CD4-positive, alpha-beta T cell (primary cell): ENCODE data around the gene MUC6. TPM values are rescaled to one million over a fixed set of nuclear protein-coding genes. Genes with fewer than 3 reads are reported as not detected.

Source experiments
- ATAC-seq: fragments of 200-7000 bp; cut with Tn5 transposase; one replicate; pipeline ENCODE4 v1.10.0; 2022; ENCODE audit warnings: mild to moderate bottlenecking; ENCODE audit not compliant: poor library complexity
- CTCF ChIA-PET: fragments of 350-600 bp; sonication (Branson Sonifier 250); formaldehyde crosslinking; loops from one replicate; lab custom pipeline; 2021; ENCODE audit warnings: antibody characterized with exemption, inconsistent platforms; lab: Charles Lee
- POLR2A ChIA-PET: fragments of 350-600 bp; sonication (Branson Sonifier 250); formaldehyde crosslinking; loops from one replicate; lab custom pipeline; 2021; ENCODE audit warnings: antibody characterized with exemption, inconsistent platforms; lab: Charles Lee
- DNase-seq, 14 experiments: peaks; one replicate each; pipeline ENCODE4 v3.0.0-alpha.2; 2013 to 2020; ENCODE audit warnings: mixed read lengths in 2 of 14
- H3K27ac ChIP-seq, 2 donors: one replicate each; pipeline versions ENCODE4 v1.5.1 to v1.7.0; 2013; ENCODE audit warnings: low read length in 2 of 2, low read depth in 1 of 2, mild to moderate bottlenecking in 1 of 2
- H3K27me3 ChIP-seq, 2 experiments: 1 replicate in 1 of 2; 2 replicates in 1 of 2; pipeline versions ENCODE4 v1.6.1 to v1.7.0; 2013; ENCODE audit warnings: low read length in 2 of 2, control low read depth in 1 of 2, mild to moderate bottlenecking in 1 of 2, moderate library complexity in 1 of 2; ENCODE audit not compliant: insufficient read depth in 2 of 2, control insufficient read depth in 1 of 2
- H3K36me3 ChIP-seq: one replicate; pipeline ENCODE4 v1.6.1; 2013; ENCODE audit warnings: low read length, control low read depth; ENCODE audit not compliant: insufficient read depth
- H3K4me1 ChIP-seq: one replicate; pipeline ENCODE4 v1.6.1; 2013; ENCODE audit warnings: low read length, control low read depth; ENCODE audit not compliant: insufficient read depth
- H3K4me3 ChIP-seq: one replicate; pipeline ENCODE4 v1.5.1; 2013; ENCODE audit warnings: mild to moderate bottlenecking, low read length, moderate library complexity
- H3K9me3 ChIP-seq, 2 experiments: 1 replicate in 1 of 2; 2 replicates in 1 of 2; pipeline versions ENCODE4 v1.6.1 to v1.7.0; 2013; ENCODE audit warnings: low read length in 2 of 2, mild to moderate bottlenecking in 2 of 2, control low read depth in 1 of 2, moderate library complexity in 1 of 2; ENCODE audit not compliant: control insufficient read depth in 1 of 2, insufficient read depth in 1 of 2
- H3K27ac Mint-ChIP-seq: one replicate; pipeline ENCODE4 v1.8.0; 2020; ENCODE audit warnings: mixed read lengths
- H3K27me3 Mint-ChIP-seq: one replicate; pipeline ENCODE4 v1.8.0; 2021; ENCODE audit warnings: mixed read lengths
- H3K36me3 Mint-ChIP-seq: one replicate; pipeline ENCODE4 v1.8.0; 2021; ENCODE audit warnings: low read depth, mixed read lengths
- H3K4me1 Mint-ChIP-seq: one replicate; pipeline ENCODE4 v1.8.0; 2021; ENCODE audit warnings: low read depth, mixed read lengths
- H3K4me3 Mint-ChIP-seq: one replicate; pipeline ENCODE4 v1.8.0; 2020; ENCODE audit warnings: mild to moderate bottlenecking, mixed read lengths
- H3K9me3 Mint-ChIP-seq: one replicate; pipeline ENCODE4 v1.8.0; 2020; ENCODE audit warnings: mixed read lengths
- intact Hi-C, 2 experiments: fragments of 100-400 bp; cut with DNase I in 1 of 2; cut with micrococcal nuclease in 1 of 2; formaldehyde crosslinking; loops; one replicate each; pipeline versions ENCODE4 v1.15.1 to v1.9.0; 2023 to 2025; cut with DNase I, micrococcal nuclease
- total RNA-seq, 174 experiments: library from RNA in 2 of 174; stranded (reverse) in 2 of 174; gene quantifications; one replicate each; pipeline ENCODE4 v1.2.3 and lab custom pipeline; 2021 to 2026
- TF ChIP-seq, protein P1 (sequence below): fragments of 200-600 bp; IDR thresholded peaks from one replicate; pipeline ENCODE4 v1.8.0; 2022; ENCODE audit warnings: antibody characterized with exemption, mild to moderate bottlenecking

Gene MUC6
- total RNA-seq, 2 experiments from 2014 or later, result not detected

DNA sequence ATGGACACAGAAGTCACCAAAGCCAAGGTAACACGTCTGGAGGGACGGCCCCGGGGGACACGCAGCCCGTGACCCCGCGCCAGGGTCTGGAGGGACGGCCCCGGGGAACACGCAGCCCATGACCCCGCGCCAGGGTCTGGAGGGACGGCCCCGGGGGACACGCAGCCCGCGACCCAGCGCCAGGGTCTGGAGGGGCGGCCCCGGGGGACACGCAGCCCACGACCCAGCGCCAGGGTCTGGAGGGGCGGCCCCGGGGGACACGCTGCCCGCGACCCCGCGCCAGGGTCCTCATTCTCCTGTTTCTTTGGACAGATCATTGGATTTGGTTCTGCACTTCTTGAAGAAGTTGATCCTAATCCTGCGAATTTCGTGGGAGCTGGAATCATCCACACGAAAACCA lies 27.1 kb downstream of the MUC6 start:
- intact Hi-C loops, result no loop called here
- Histone ChIP-seq H3K36me3 (peaks cover 68% of the 10 kb centered on the region), H3K4me3 (no peak overlapping the region), H3K9me3 (no peaks in the 10 kb centered on the region), H3K27me3 (no peaks in the 10 kb centered on the region), H3K4me1 (no peaks in the 10 kb centered on the region), H3K27ac (no peak overlapping the region)
- Mint-ChIP-seq H3K27ac (no peak overlapping the region), H3K9me3 (no peaks in the 10 kb centered on the region), H3K4me1 (no peaks in the 10 kb centered on the region), H3K36me3 (peaks cover 66% of the 10 kb centered on the region), H3K4me3 (no peak overlapping the region), H3K27me3 (no peaks in the 10 kb centered on the region)
- DNase-seq, result no peak
- POLR2A ChIA-PET, result no interaction called here
- CTCF ChIA-PET, result no interaction called here
- TF ChIP-seq, protein P1, sequence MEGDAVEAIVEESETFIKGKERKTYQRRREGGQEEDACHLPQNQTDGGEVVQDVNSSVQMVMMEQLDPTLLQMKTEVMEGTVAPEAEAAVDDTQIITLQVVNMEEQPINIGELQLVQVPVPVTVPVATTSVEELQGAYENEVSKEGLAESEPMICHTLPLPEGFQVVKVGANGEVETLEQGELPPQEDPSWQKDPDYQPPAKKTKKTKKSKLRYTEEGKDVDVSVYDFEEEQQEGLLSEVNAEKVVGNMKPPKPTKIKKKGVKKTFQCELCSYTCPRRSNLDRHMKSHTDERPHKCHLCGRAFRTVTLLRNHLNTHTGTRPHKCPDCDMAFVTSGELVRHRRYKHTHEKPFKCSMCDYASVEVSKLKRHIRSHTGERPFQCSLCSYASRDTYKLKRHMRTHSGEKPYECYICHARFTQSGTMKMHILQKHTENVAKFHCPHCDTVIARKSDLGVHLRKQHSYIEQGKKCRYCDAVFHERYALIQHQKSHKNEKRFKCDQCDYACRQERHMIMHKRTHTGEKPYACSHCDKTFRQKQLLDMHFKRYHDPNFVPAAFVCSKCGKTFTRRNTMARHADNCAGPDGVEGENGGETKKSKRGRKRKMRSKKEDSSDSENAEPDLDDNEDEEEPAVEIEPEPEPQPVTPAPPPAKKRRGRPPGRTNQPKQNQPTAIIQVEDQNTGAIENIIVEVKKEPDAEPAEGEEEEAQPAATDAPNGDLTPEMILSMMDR, result no peak
- ATAC-seq, result no peak

DNA sequence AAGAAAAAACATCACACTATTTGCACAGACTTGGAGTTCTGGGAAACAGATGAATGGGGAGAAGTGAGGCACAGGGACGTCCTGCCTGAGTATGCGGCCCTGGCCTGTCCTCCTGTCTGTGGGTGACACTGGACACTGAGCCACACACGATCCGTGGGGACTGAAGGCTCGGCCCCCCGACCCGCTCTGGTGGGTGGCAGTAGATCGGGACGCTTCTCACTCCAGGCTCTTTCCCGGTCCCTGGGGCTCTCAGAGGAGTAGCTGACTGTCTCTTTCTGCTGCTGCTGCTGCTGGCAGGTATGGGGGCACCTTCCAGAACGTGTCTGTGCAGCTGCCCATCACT lies 27.7 kb downstream of the MUC6 start:
- H3K4me3 Mint-ChIP-seq, result no peak overlapping the region
- peaks cover 70% of the 10 kb centered on the region for H3K36me3 Mint-ChIP-seq
- no peaks in the 10 kb centered on the region for H3K9me3 Mint-ChIP-seq
- no peaks in the 10 kb centered on the region for H3K9me3 ChIP-seq
- no peak overlapping the region for H3K27ac ChIP-seq
- H3K4me1 Mint-ChIP-seq, result no peaks in the 10 kb centered on the region
- no peaks in the 10 kb centered on the region for H3K27me3 Mint-ChIP-seq
- no peak overlapping the region for H3K27ac Mint-ChIP-seq
- intact Hi-C loops, result no loop called here
- no peak overlapping the region for H3K4me3 ChIP-seq
- POLR2A ChIA-PET, result no interaction called here
- CTCF ChIA-PET, result no interaction called here
- no peak for DNase-seq
- no peaks in the 10 kb centered on the region for H3K27me3 ChIP-seq
- peaks cover 68% of the 10 kb centered on the region for H3K36me3 ChIP-seq
- ATAC-seq, result no peak
- no peaks in the 10 kb centered on the region for H3K4me1 ChIP-seq
- TF ChIP-seq, protein P1, result no peak

DNA sequence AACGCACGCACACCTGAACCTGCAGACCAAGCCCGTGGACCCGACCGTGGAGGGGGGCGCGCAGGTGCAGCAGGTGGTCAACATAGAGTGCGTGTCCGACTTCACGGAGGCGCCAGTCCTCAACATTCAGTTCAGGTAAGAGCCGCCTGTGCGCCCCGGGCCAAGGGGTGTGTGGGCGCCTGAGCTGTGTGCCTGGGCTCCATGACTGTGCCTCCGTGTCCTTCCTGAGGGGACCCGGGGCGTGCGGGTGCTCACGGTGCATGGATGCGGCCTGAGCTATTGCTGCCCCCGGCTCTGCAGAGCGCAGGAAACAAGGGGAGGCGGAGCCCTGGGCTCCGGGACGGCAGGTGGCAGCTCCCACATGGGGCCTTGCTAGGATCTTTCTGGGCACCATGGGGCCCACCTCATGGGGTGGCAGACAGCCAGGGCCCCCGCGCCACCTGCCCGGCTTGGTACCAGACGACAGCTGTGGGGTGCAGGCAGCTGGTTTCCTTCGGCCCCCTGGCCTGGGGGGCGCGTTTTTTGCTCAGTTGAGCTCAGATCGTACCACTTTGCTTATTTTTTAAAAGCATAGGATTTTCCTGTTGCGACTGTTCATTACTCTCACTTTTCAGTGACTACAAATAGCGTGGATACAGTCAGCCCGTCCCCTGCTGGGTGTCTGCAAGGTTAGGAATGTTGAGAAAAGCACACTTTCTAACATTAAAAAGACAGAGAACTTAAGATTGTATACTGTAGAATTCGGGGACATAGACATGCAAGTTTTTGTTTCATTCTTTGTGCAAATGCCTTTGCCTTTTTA lies 28.3 kb downstream of the MUC6 start:
- TF ChIP-seq, protein P1, result no peak
- ChIA-PET CTCF (no interaction called here), POLR2A (no interaction called here)
- no peaks in the 10 kb centered on the region for H3K9me3 ChIP-seq
- ATAC-seq, result no peak
- H3K27me3 ChIP-seq, result no peaks in the 10 kb centered on the region
- H3K9me3 Mint-ChIP-seq, result no peaks in the 10 kb centered on the region
- no peak for DNase-seq
- no peak overlapping the region for H3K4me3 Mint-ChIP-seq
- H3K4me3 ChIP-seq, result no peak overlapping the region
- H3K36me3 ChIP-seq, result peaks cover 73% of the 10 kb centered on the region
- H3K4me1 ChIP-seq, result no peaks in the 10 kb centered on the region
- H3K36me3 Mint-ChIP-seq, result peaks cover 75% of the 10 kb centered on the region
- H3K27me3 Mint-ChIP-seq, result no peaks in the 10 kb centered on the region
- H3K27ac Mint-ChIP-seq, result no peak overlapping the region
- H3K4me1 Mint-ChIP-seq, result no peaks in the 10 kb centered on the region
- intact Hi-C loops, result no loop called here
- H3K27ac ChIP-seq, result no peak overlapping the region
